ENCODE results near the gene TMEM134.

DNA sequence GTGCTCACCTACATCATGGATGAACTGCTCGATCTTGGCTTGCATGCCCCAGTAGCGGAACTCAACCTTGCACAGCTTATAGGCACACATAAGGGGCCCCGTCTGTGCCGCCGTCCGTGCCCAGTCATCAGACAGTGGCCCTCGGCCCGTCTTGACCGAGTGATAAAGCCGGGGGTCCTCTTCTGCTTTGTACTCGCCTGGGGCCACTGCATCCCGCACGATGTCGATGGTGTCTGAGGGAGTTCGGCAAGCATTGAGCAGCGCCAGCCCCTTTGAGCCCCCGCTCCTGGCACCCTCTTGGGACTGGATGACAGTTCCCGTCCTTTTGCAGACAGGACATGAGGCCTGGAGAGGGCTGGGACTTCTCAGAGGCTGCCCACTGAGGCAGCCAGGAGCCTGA is 32.8 kb upstream of the TMEM134 start:
- no peak for TF ChIP-seq POLR2A (IDR thresholded peaks at IDR 0.05)
- TF ChIP-seq, protein P1, sequence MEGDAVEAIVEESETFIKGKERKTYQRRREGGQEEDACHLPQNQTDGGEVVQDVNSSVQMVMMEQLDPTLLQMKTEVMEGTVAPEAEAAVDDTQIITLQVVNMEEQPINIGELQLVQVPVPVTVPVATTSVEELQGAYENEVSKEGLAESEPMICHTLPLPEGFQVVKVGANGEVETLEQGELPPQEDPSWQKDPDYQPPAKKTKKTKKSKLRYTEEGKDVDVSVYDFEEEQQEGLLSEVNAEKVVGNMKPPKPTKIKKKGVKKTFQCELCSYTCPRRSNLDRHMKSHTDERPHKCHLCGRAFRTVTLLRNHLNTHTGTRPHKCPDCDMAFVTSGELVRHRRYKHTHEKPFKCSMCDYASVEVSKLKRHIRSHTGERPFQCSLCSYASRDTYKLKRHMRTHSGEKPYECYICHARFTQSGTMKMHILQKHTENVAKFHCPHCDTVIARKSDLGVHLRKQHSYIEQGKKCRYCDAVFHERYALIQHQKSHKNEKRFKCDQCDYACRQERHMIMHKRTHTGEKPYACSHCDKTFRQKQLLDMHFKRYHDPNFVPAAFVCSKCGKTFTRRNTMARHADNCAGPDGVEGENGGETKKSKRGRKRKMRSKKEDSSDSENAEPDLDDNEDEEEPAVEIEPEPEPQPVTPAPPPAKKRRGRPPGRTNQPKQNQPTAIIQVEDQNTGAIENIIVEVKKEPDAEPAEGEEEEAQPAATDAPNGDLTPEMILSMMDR (IDR thresholded peaks at IDR 0.05 in 4 of 5, conservative IDR thresholded peaks at IDR 0.05 in 1 of 5) = no peak
